ENCODE data around the gene PMEPA1.

PMEPA1 gene

GRCh38 chr20:57712341-57712740, 2.5 kb upstream of the PMEPA1 start:
- Histone ChIP-seq H3K9me3 (ENCODE audit: control insufficient read depth, insufficient read depth, low read depth, low read length) (no peaks in the 10 kb centered on the region), H3K27ac (ENCODE audit: extremely low read depth, low read depth, low read length) (no peak overlapping the region), H3K36me3 (ENCODE audit: control insufficient read depth in 2 of 2, insufficient read depth in 1 of 2, low read length in 2 of 2) (no peaks in the 10 kb centered on the region), H3K4me3 (ENCODE audit: low read depth, low read length) (no peak overlapping the region), H3K4me1 (ENCODE audit: control insufficient read depth, insufficient read depth, low read length) (peaks cover 8% of the 10 kb centered on the region)
- no peak for TF ChIP-seq ZNF114 (tag by site-specific recombination; IDR thresholded peaks at IDR 0.05)
- no peak for TF ChIP-seq ZBTB17 (tag by site-specific recombination; IDR thresholded peaks at IDR 0.05)
- no peak for TF ChIP-seq ZBTB11 (tag by site-specific recombination; conservative IDR thresholded peaks at IDR 0.05; ENCODE audit: low read depth)
- no peak for TF ChIP-seq ZNF571 (tag by site-specific recombination; IDR thresholded peaks at IDR 0.05)
- no peak for TF ChIP-seq ZNF121 (tag by site-specific recombination; IDR thresholded peaks at IDR 0.05)
- TF ChIP-seq ZSCAN4 (tag by site-specific recombination; IDR thresholded peaks at IDR 0.05): no peak
- TF ChIP-seq ZNF529 (tag by site-specific recombination; IDR thresholded peaks at IDR 0.05; ENCODE audit: insufficient replicate concordance): no peak
- TF ChIP-seq ZNF37A (tag by site-specific recombination; IDR thresholded peaks at IDR 0.05): no peak
- TF ChIP-seq ZNF398 (tag by site-specific recombination; IDR thresholded peaks at IDR 0.05): no peak
- TF ChIP-seq ZSCAN16 (tag by site-specific recombination; IDR thresholded peaks at IDR 0.05): no peak
- no peak for TF ChIP-seq ZNF175 (tag by site-specific recombination; IDR thresholded peaks at IDR 0.05)
- TF ChIP-seq REST (tag by site-specific recombination; IDR thresholded peaks at IDR 0.05): no peak
- TF ChIP-seq ZFP41 (tag by site-specific recombination; IDR thresholded peaks at IDR 0.05; ENCODE audit: borderline replicate concordance): no peak
- TF ChIP-seq ZIC2 (tag by site-specific recombination; IDR thresholded peaks at IDR 0.05): no peak
- TF ChIP-seq ZNF335 (tag by site-specific recombination; conservative IDR thresholded peaks at IDR 0.05): no peak
- no peak for TF ChIP-seq GFI1B (tag by site-specific recombination; IDR thresholded peaks at IDR 0.05)
- ChIA-PET POLR2A (interaction anchor here (0.5 to 5.3 kb wide), 2 partner anchors 13 to 350 kb away, joined by 4 to 42 read pairs; no protein-coding TSS in a partner anchor), CTCF (interaction anchor here (0.6 to 1.7 kb wide), 3 partner anchors 36 to 47 kb away, joined by 3 to 5 read pairs (median 4); no protein-coding TSS in a partner anchor)
